ENCODE results near the gene LASP1.

GRCh38 chr17:38886643-38887010, 16.8 kb downstream of the LASP1 start:
- TF ChIP-seq CTCF (conservative IDR thresholded peaks at IDR 0.05; ENCODE audit: low read depth, low read length), result no peak
- no peak for TF ChIP-seq EZH2 (IDR thresholded peaks at IDR 0.05; ENCODE audit: borderline replicate concordance, low read depth, low read length, poor library complexity, severe bottlenecking)
